Fibroblast of lung (primary cell): Measurements from ENCODE around the gene OR51F1. TPM values are rescaled to one million over a fixed set of nuclear protein-coding genes. Genes with fewer than 3 reads are reported as not detected.

Source experiments
- DNase-seq, 2 donors: peaks; one replicate each; pipeline versions ENCODE4 v3.0.0 to v3.0.0-alpha.2; 2010; ENCODE audit warnings: low read depth in 2 of 2
- H2AFZ ChIP-seq: 2 replicates; pipeline ENCODE4 v1.5.1; 2012; ENCODE audit warnings: low read length, control low read depth, inconsistent platforms
- H3K27ac ChIP-seq: 2 replicates; pipeline ENCODE4 v1.5.1; 2011; ENCODE audit warnings: low read length, control low read depth; ENCODE audit not compliant: insufficient read depth
- H3K27me3 ChIP-seq: 2 replicates; pipeline ENCODE4 v1.5.1; 2011; ENCODE audit warnings: mild to moderate bottlenecking, low read length; ENCODE audit not compliant: control insufficient read depth, insufficient read depth
- H3K36me3 ChIP-seq: 2 replicates; pipeline ENCODE4 v1.5.1; 2011; ENCODE audit warnings: low read length; ENCODE audit not compliant: control insufficient read depth, insufficient read depth
- H3K4me1 ChIP-seq: 2 replicates; pipeline ENCODE4 v1.5.1; 2011; ENCODE audit warnings: low read length; ENCODE audit not compliant: control insufficient read depth, insufficient read depth; ENCODE audit errors: extremely low read depth
- H3K4me2 ChIP-seq: 2 replicates; pipeline ENCODE4 v1.5.1; 2011; ENCODE audit warnings: low read length, control low read depth; ENCODE audit not compliant: insufficient read depth; ENCODE audit errors: extremely low read depth
- H3K4me3 ChIP-seq, 4 experiments: fragments of 200-600 bp in 1 of 4; sonication (generic) in 1 of 4; replicated peaks in 1 of 4; 2 replicates each; pipeline ENCODE4 v1.5.1; 2011 to 2016; ENCODE audit warnings: low read length in 4 of 4, low read depth in 3 of 4, mild to moderate bottlenecking in 3 of 4, control low read depth in 2 of 4, inconsistent platforms in 1 of 4, mixed read lengths in 1 of 4; ENCODE audit not compliant: insufficient read depth in 1 of 4; ENCODE audit errors: control extremely low read depth in 1 of 4
- H3K79me2 ChIP-seq: 2 replicates; pipeline ENCODE4 v1.5.1; 2012; ENCODE audit warnings: mild to moderate bottlenecking, low read length, inconsistent platforms; ENCODE audit not compliant: control insufficient read depth, insufficient read depth
- H3K9ac ChIP-seq: 2 replicates; pipeline ENCODE4 v1.5.1; 2011; ENCODE audit warnings: mild to moderate bottlenecking, low read length, control low read depth; ENCODE audit not compliant: insufficient read depth
- H3K9me3 ChIP-seq: 2 replicates; pipeline ENCODE4 v1.5.1; 2012; ENCODE audit warnings: low read depth, low read length; ENCODE audit not compliant: control insufficient read depth, insufficient read depth
- H4K20me1 ChIP-seq: 2 replicates; pipeline ENCODE4 v1.5.1; 2011; ENCODE audit warnings: low read length; ENCODE audit not compliant: control insufficient read depth, insufficient read depth; ENCODE audit errors: extremely low read depth
- CTCF ChIP-seq, 2 donors: IDR thresholded peaks in 1 of 2; conservative IDR thresholded peaks in 1 of 2; 1 replicate in 1 of 2; 2 replicates in 1 of 2; pipeline ENCODE4 v1.5.1; 2011 to 2012; ENCODE audit warnings: low read length in 2 of 2, control low read depth in 1 of 2, inconsistent platforms in 1 of 2, low read depth in 1 of 2, mild to moderate bottlenecking in 1 of 2
- EZH2 ChIP-seq: IDR thresholded peaks from 2 replicates; pipeline ENCODE4 v1.5.1; 2012; ENCODE audit warnings: low read length, control low read depth, mild to moderate bottlenecking; ENCODE audit errors: missing control alignments
- polyA minus RNA-seq: library from RNA; depleted of rRNA, polyadenylated mRNA; stranded (reverse); fragments of >200 nt; gene quantifications from 2 replicates; pipeline ENCODE4 v1.2.3, GENCODE V29; 2011; ENCODE audit warnings: low replicate concordance
- polyA plus RNA-seq, 2 donors: library from polyadenylated mRNA; depleted of rRNA in 1 of 2; stranded (reverse) in 1 of 2; unstranded in 1 of 2; fragments of >200 nt; gene quantifications; 2 replicates each; pipeline ENCODE4 v1.2.1, GENCODE V29; 2011 to 2012; ENCODE audit warnings: missing spikeins in 1 of 2
- total RNA-seq: library from RNA; depleted of rRNA; stranded (reverse); fragments of >200 nt; gene quantifications from 2 replicates; pipeline ENCODE4 v1.2.1, GENCODE V29; 2014

Gene OR51F1
- total RNA-seq (not detected in 2 replicates), polyA plus RNA-seq (not detected in 2 replicates), polyA minus RNA-seq (not detected in 2 replicates)
- not detected in 2 replicates for polyA plus RNA-seq (2012)

- H2AFZ ChIP-seq: no peak within 1 kb of the TSS
- no peaks in the 10 kb centered on the region for H3K79me2 ChIP-seq
- H3K27me3 ChIP-seq: no peaks in the 10 kb centered on the region
- no peak within 1 kb of the TSS for H3K27ac ChIP-seq
- H3K9ac ChIP-seq: no peak within 1 kb of the TSS
- H4K20me1 ChIP-seq: no peaks in the 10 kb centered on the region
- H3K4me1 ChIP-seq: no peaks in the 10 kb centered on the region
- TF ChIP-seq EZH2: no peak
- TF ChIP-seq CTCF (conservative IDR thresholded peaks at IDR 0.05 in 1 of 2, IDR thresholded peaks at IDR 0.05 in 1 of 2; ENCODE audit: low read depth in 1 of 2, low read length in 2 of 2): no peak
- H3K4me2 ChIP-seq: no peak within 1 kb of the TSS
- DNase-seq: no peak
- no peak within 1 kb of the TSS for H3K4me3 ChIP-seq
- no peaks in the 10 kb centered on the region for H3K9me3 ChIP-seq
- no peaks in the 10 kb centered on the region for H3K36me3 ChIP-seq
These were observed at the start of gene OR51F1 for GRCh38 chr11:4769838-4770237. TSS of gene OR51F1 (minus strand) at chr11:4769938. CDS start at chr11:4769938, 0 bp downstream.

GRCh38 chr11:4809246-4809645 is 39.5 kb upstream of the OR51F1 start:
- no peak overlapping the region for H3K9ac ChIP-seq
- no peaks in the 10 kb centered on the region for H3K36me3 ChIP-seq
- no peak overlapping the region for H3K27ac ChIP-seq
- DNase-seq: no peak
- no peak overlapping the region for H2AFZ ChIP-seq
- H3K79me2 ChIP-seq: no peaks in the 10 kb centered on the region
- no peaks in the 10 kb centered on the region for H3K27me3 ChIP-seq
- H3K4me2 ChIP-seq: no peak overlapping the region
- no peak for TF ChIP-seq EZH2
- no peak for TF ChIP-seq CTCF (conservative IDR thresholded peaks at IDR 0.05 in 1 of 2, IDR thresholded peaks at IDR 0.05 in 1 of 2; ENCODE audit: low read depth in 1 of 2, low read length in 2 of 2)
- no peaks in the 10 kb centered on the region for H4K20me1 ChIP-seq
- no peaks in the 10 kb centered on the region for H3K4me1 ChIP-seq
- H3K9me3 ChIP-seq: no peaks in the 10 kb centered on the region
- H3K4me3 ChIP-seq: no peak overlapping the region

GRCh38 chr11:4808476-4808875 is 38.7 kb upstream of the OR51F1 start:
- Histone ChIP-seq H3K79me2 (no peaks in the 10 kb centered on the region), H3K36me3 (no peaks in the 10 kb centered on the region), H2AFZ (no peak overlapping the region), H3K4me1 (no peaks in the 10 kb centered on the region), H3K27me3 (no peaks in the 10 kb centered on the region), H4K20me1 (no peaks in the 10 kb centered on the region), H3K4me2 (no peak overlapping the region), H3K4me3 (no peak overlapping the region), H3K9ac (no peak overlapping the region), H3K9me3 (no peaks in the 10 kb centered on the region), H3K27ac (no peak overlapping the region)
- no peak for DNase-seq
- TF ChIP-seq CTCF (conservative IDR thresholded peaks at IDR 0.05 in 1 of 2, IDR thresholded peaks at IDR 0.05 in 1 of 2; ENCODE audit: low read depth in 1 of 2, low read length in 2 of 2) (no peak), EZH2 (no peak)
